Progenitor cell of endocrine pancreas (in vitro differentiated cells): ENCODE measurements around the gene CAMK1D. TPM values are rescaled to one million over a fixed set of nuclear protein-coding genes. Genes with fewer than 3 reads are reported as not detected.

Source experiments
- DNase-seq: peaks from one replicate; pipeline ENCODE4 v3.0.0; 2021; ENCODE audit warnings: low spot score; ENCODE audit not compliant: unreplicated experiment
- H3K27ac Mint-ChIP-seq: 2 replicates; pipeline ENCODE4 v1.8.0; 2021; ENCODE audit warnings: mild to moderate bottlenecking, moderate library complexity, mixed read lengths
- H3K27me3 Mint-ChIP-seq: 2 replicates; pipeline ENCODE4 v1.8.0; 2021; ENCODE audit warnings: mixed read lengths
- H3K36me3 Mint-ChIP-seq: 2 replicates; pipeline ENCODE4 v1.8.0; 2022; ENCODE audit warnings: mixed read lengths; ENCODE audit not compliant: insufficient read depth
- H3K4me1 Mint-ChIP-seq: 2 replicates; pipeline ENCODE4 v1.8.0; 2021; ENCODE audit warnings: low read depth, mixed read lengths
- H3K4me3 Mint-ChIP-seq: 2 replicates; pipeline ENCODE4 v1.8.0; 2021; ENCODE audit warnings: low read depth, mild to moderate bottlenecking, moderate library complexity, mixed read lengths
- H3K9me3 Mint-ChIP-seq: 2 replicates; pipeline ENCODE4 v1.8.0; 2021; ENCODE audit warnings: low read depth, mixed read lengths
- total RNA-seq: library from RNA; stranded (reverse); gene quantifications from 2 replicates; pipeline ENCODE4 v1.2.1, GENCODE V29; 2021
- TF ChIP-seq, protein P1 (sequence below): fragments of 200-600 bp; sonication (generic); IDR thresholded peaks from one replicate; pipeline ENCODE4 v1.5.0; 2021; ENCODE audit warnings: antibody characterized with exemption, mild to moderate bottlenecking; ENCODE audit not compliant: unreplicated experiment

Gene CAMK1D
- total RNA-seq, 1 donor from 2014 or later: 10.8 TPM

DNA sequence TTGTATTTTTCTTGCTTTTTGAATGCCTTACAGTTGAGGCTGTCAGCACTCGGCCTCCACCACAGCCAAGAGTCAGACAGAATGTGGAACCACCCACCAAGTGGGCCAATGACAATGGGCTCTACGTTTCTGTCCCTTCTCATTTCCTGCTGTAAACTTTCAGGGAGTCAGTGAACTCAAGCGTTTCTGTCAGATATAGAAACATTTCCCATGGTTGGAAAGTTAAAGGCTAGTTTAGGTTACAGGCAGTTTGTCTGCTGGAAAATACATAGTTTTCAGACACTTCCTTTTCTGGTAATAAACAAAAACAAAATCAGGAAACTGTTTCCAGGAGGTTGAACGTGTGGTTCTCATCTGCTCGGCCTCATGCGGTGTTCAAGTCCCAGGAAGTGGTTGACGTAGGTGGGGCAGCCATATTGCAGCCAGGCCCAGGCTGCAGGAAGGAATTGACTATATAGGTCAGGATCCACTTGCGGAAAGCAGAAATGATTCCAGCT lies 245.1 kb downstream of the CAMK1D start:
- H3K4me1 Mint-ChIP-seq: no peaks in the 10 kb centered on the region
- H3K4me3 Mint-ChIP-seq: no peak overlapping the region
- no peak overlapping the region for H3K27ac Mint-ChIP-seq
- no peaks in the 10 kb centered on the region for H3K36me3 Mint-ChIP-seq
- TF ChIP-seq, protein P1, sequence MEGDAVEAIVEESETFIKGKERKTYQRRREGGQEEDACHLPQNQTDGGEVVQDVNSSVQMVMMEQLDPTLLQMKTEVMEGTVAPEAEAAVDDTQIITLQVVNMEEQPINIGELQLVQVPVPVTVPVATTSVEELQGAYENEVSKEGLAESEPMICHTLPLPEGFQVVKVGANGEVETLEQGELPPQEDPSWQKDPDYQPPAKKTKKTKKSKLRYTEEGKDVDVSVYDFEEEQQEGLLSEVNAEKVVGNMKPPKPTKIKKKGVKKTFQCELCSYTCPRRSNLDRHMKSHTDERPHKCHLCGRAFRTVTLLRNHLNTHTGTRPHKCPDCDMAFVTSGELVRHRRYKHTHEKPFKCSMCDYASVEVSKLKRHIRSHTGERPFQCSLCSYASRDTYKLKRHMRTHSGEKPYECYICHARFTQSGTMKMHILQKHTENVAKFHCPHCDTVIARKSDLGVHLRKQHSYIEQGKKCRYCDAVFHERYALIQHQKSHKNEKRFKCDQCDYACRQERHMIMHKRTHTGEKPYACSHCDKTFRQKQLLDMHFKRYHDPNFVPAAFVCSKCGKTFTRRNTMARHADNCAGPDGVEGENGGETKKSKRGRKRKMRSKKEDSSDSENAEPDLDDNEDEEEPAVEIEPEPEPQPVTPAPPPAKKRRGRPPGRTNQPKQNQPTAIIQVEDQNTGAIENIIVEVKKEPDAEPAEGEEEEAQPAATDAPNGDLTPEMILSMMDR: no peak
- H3K9me3 Mint-ChIP-seq: no peaks in the 10 kb centered on the region
- no peaks in the 10 kb centered on the region for H3K27me3 Mint-ChIP-seq
- DNase-seq: no peak

DNA sequence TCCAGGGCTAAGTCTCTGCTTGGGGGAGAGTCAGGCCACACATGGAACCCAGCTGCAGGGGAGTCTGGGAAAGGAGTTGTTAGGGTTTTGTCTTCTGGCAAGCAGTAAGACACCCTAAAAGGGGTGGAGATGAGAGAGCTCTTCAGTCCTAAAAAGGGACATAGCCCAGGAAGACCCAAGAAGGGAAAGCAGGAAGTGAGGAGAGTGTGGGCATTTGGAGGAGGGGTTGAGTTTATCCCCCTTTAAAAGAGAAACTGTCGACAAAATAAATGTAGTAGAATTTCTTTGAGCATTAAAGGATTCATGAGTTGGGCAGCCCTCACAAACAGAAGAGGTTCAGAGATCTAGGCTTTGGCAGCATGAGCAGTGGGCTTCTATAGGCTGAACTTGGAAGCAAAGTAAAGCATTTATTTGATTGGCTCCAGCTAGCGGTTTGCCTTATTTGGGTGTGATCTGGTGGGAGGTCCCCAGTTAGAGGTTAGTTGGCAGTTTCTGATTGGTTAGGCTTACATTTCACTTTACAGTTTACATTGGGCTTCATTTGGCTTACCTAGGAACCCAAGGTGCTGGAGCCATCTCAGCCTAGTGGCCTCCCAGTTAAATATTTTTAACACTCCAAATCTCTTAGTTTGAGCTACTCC lies 246.7 kb downstream of the CAMK1D start:
- no peak for DNase-seq
- no peak overlapping the region for H3K27ac Mint-ChIP-seq
- no peak overlapping the region for H3K4me3 Mint-ChIP-seq
- peaks cover 12% of the 10 kb centered on the region for H3K9me3 Mint-ChIP-seq
- H3K4me1 Mint-ChIP-seq: no peaks in the 10 kb centered on the region
- TF ChIP-seq, protein P1: no peak
- H3K27me3 Mint-ChIP-seq: no peaks in the 10 kb centered on the region
- no peaks in the 10 kb centered on the region for H3K36me3 Mint-ChIP-seq

DNA sequence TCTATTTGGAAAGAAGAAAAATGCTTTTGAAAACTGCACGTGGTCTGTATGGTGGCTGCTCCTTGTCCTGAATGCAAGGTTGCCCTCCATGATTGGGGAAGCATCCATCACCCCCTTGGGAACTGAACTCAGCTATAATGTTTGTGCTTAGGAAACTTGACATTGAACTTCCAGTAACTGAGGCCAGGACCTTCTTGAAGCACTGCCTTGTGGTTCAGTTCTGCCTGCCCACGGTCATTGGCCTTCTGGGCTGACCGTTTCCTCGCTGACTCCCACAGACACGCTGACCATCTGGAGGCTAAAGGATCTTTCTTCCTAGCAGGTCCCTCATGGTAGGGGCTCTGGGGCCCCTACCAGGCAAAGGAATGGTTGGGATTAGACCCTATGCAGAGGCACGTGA lies 247.8 kb downstream of the CAMK1D start:
- peaks cover 12% of the 10 kb centered on the region for H3K9me3 Mint-ChIP-seq
- H3K36me3 Mint-ChIP-seq: no peaks in the 10 kb centered on the region
- no peaks in the 10 kb centered on the region for H3K4me1 Mint-ChIP-seq
- no peak for DNase-seq
- no peak overlapping the region for H3K27ac Mint-ChIP-seq
- no peaks in the 10 kb centered on the region for H3K27me3 Mint-ChIP-seq
- no peak overlapping the region for H3K4me3 Mint-ChIP-seq
- TF ChIP-seq, protein P1: no peak

DNA sequence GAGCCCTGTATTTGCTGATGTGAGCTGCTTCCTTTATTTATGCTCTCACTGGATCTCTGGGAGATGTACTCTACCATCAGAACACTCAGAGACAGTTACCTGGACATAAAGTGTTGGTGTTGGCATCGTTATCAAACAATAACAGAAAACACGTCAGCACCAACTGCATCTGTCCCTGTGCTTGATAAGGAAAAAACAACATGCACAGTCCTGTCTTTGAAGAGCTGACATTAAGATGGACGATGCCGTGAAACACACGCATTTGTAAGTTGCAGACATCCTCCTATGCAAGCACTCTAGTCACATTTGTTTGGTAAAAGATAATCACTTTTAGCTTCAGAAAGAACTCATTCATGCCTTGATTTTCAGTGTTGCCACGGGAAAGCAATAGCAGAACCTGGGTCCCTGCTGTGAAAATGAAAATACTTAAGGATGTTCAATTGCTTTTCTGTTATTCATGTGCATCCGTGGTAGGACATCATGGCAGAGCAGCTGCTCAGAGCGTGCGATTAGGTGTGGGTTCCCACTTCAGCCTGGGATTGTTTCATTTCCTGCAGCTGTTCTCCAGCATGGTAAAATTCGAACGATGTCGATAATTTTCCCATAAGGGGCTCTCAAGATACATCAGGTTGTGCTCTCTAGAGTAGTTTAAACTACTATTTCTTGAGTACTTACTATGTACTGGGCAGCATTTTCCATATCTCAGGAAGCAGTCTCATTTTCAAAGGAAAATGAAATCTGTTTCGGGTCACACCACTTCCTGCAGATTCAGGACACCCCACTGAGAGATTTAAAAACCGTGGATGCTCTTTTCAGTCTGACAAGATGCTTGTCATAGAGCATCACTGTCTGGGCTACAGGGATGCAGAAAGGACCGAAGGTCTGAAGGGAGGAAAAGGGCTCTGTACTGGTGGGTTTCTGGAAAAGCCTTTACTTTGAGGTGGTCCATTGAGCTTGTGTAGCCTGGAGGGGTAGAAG lies 248.7 kb downstream of the CAMK1D start:
- Mint-ChIP-seq H3K27me3 (no peaks in the 10 kb centered on the region), H3K9me3 (peaks cover 12% of the 10 kb centered on the region), H3K27ac (no peak overlapping the region), H3K4me3 (no peak overlapping the region), H3K4me1 (no peaks in the 10 kb centered on the region), H3K36me3 (no peaks in the 10 kb centered on the region)
- TF ChIP-seq, protein P1: no peak
- DNase-seq: no peak

DNA sequence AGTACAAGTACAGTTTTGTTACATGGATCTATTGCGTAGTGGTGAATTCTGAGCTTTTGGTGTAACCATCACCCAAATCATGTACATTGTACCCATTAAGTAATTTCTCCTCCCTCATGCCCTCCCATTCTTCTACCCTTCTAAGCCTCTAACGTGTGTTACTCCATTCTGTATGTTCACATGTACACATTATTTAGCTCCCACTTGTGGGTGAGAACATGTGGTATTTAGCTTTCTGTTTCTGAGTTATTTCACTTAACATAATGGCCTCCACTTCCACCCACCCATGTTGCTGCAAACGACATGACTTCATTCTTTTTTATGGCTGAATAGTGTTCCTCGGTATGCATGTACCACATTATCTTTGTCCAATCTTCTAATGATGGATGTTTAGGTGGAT lies 251.3 kb downstream of the CAMK1D start:
- Mint-ChIP-seq H3K4me3 (no peak overlapping the region), H3K27ac (no peak overlapping the region), H3K27me3 (no peaks in the 10 kb centered on the region), H3K4me1 (peaks cover 1% of the 10 kb centered on the region), H3K9me3 (peaks cover 12% of the 10 kb centered on the region), H3K36me3 (no peaks in the 10 kb centered on the region)
- TF ChIP-seq, protein P1: no peak
- DNase-seq: no peak
